WTC11 (cell line): ENCODE measurements around the gene CD2AP. TPM values are rescaled to one million over a fixed set of nuclear protein-coding genes. Genes with fewer than 3 reads are reported as not detected.

Source experiments
- ATAC-seq: fragments of 200-7000 bp; cut with Tn5 transposase; 2 replicates; pipeline ENCODE4 v1.10.0; 2021; ENCODE audit warnings: mild to moderate bottlenecking, moderate library complexity
- CTCF ChIA-PET: fragments of 300-600 bp; sonication (Branson Sonifier 250); formaldehyde crosslinking; loops from one replicate; lab custom pipeline; 2021; ENCODE audit warnings: antibody characterized with exemption; lab: Charles Lee
- POLR2A ChIA-PET: fragments of 350-600 bp; sonication (Branson Sonifier 250); formaldehyde crosslinking; loops from one replicate; lab custom pipeline; 2021; ENCODE audit warnings: antibody characterized with exemption; lab: Charles Lee
- DNase-seq: peaks from one replicate; pipeline ENCODE4 v3.0.0; 2021; ENCODE audit warnings: low spot score
- H3K27ac Mint-ChIP-seq: 2 replicates; pipeline ENCODE4 v1.8.0; 2021; ENCODE audit warnings: mixed read lengths
- H3K27me3 Mint-ChIP-seq: 2 replicates; pipeline ENCODE4 v1.8.0; 2021; ENCODE audit warnings: low read depth, mild to moderate bottlenecking, moderate library complexity, mixed read lengths
- H3K36me3 Mint-ChIP-seq: 2 replicates; pipeline ENCODE4 v1.8.0; 2021; ENCODE audit warnings: mixed read lengths
- H3K4me1 Mint-ChIP-seq: 2 replicates; pipeline ENCODE4 v1.8.0; 2022; ENCODE audit warnings: mixed read lengths
- H3K4me3 Mint-ChIP-seq: 2 replicates; pipeline ENCODE4 v1.8.0; 2021; ENCODE audit warnings: mild to moderate bottlenecking, moderate library complexity, mixed read lengths
- H3K9me3 Mint-ChIP-seq: 2 replicates; pipeline ENCODE4 v1.8.0; 2021; ENCODE audit warnings: mixed read lengths
- AR ChIP-seq: fragments of 250-450 bp; sonication (Bioruptor Pico); IDR thresholded peaks from 2 replicates; pipeline ENCODE4 v1.9.0; 2021; ENCODE audit warnings: mild to moderate bottlenecking
- ATF1 ChIP-seq: sonication (generic); formaldehyde crosslinking; IDR thresholded peaks from 2 replicates; pipeline ENCODE4 v1.8.1; 2023; ENCODE audit warnings: mild to moderate bottlenecking, moderate library complexity, missing genetic modification reagents
- ATF6 ChIP-seq: sonication (generic); formaldehyde crosslinking; IDR thresholded peaks from 2 replicates; pipeline ENCODE4 v1.8.1; 2023; ENCODE audit warnings: mild to moderate bottlenecking, missing genetic modification reagents
- CREB1 ChIP-seq: sonication (generic); formaldehyde crosslinking; IDR thresholded peaks from 2 replicates; pipeline ENCODE4 v1.8.0; 2023; ENCODE audit warnings: mild to moderate bottlenecking, missing genetic modification reagents
- ESRRA ChIP-seq: sonication (generic); formaldehyde crosslinking; IDR thresholded peaks from 2 replicates; pipeline ENCODE4 v1.8.1; 2022; ENCODE audit warnings: mild to moderate bottlenecking, missing genetic modification reagents, borderline replicate concordance
- ETV6 ChIP-seq: sonication (generic); formaldehyde crosslinking; IDR thresholded peaks from 2 replicates; pipeline ENCODE4 v1.8.1; 2022; ENCODE audit warnings: mild to moderate bottlenecking, missing genetic modification reagents
- FOXP4 ChIP-seq: sonication (generic); formaldehyde crosslinking; IDR thresholded peaks from 2 replicates; pipeline ENCODE4 v1.8.0; 2022; ENCODE audit warnings: mild to moderate bottlenecking, missing genetic modification reagents
- HMGXB4 ChIP-seq: sonication (generic); formaldehyde crosslinking; IDR thresholded peaks from 2 replicates; pipeline ENCODE4 v1.8.1; 2023; ENCODE audit warnings: mild to moderate bottlenecking, moderate library complexity, missing genetic modification reagents
- IRF1 ChIP-seq: sonication (generic); formaldehyde crosslinking; IDR thresholded peaks from 2 replicates; pipeline ENCODE4 v1.8.0; 2023; ENCODE audit warnings: missing genetic modification reagents
- KAT7 ChIP-seq: sonication (generic); formaldehyde crosslinking; IDR thresholded peaks from 2 replicates; pipeline ENCODE4 v1.8.1; 2023; ENCODE audit warnings: missing genetic modification reagents, mild to moderate bottlenecking, borderline replicate concordance
- NR2C2 ChIP-seq: sonication (generic); formaldehyde crosslinking; IDR thresholded peaks from 2 replicates; pipeline ENCODE4 v1.8.0; 2022; ENCODE audit warnings: mild to moderate bottlenecking, missing genetic modification reagents
- SP1 ChIP-seq: sonication (generic); formaldehyde crosslinking; conservative IDR thresholded peaks from 2 replicates; pipeline ENCODE4 v1.8.1; 2022; ENCODE audit warnings: missing genetic modification reagents
- TP53 ChIP-seq: sonication (generic); formaldehyde crosslinking; IDR thresholded peaks from 2 replicates; pipeline ENCODE4 v1.8.1; 2023; ENCODE audit warnings: mild to moderate bottlenecking, missing genetic modification reagents
- ZNF121 ChIP-seq: sonication (generic); formaldehyde crosslinking; IDR thresholded peaks from 2 replicates; pipeline ENCODE4 v1.8.0; 2023; ENCODE audit warnings: missing genetic modification reagents
- ZNF219 ChIP-seq: sonication (generic); formaldehyde crosslinking; IDR thresholded peaks from 2 replicates; pipeline ENCODE4 v1.8.0; 2023; ENCODE audit warnings: missing genetic modification reagents, mild to moderate bottlenecking, borderline replicate concordance
- ZNF232 ChIP-seq: sonication (generic); formaldehyde crosslinking; IDR thresholded peaks from 2 replicates; pipeline ENCODE4 v1.8.0; 2022; ENCODE audit warnings: mild to moderate bottlenecking, missing genetic modification reagents
- ZNF317 ChIP-seq: sonication (generic); formaldehyde crosslinking; IDR thresholded peaks from 2 replicates; pipeline ENCODE4 v1.8.1; 2023; ENCODE audit warnings: low read depth, mild to moderate bottlenecking, moderate library complexity, missing genetic modification reagents, borderline replicate concordance
- ZSCAN18 ChIP-seq: fragments of 250-450 bp; sonication (Bioruptor Pico); IDR thresholded peaks from 2 replicates; pipeline ENCODE4 v2.1.2; 2022; ENCODE audit warnings: mild to moderate bottlenecking, moderate library complexity
- total RNA-seq: library from RNA; stranded (reverse); gene quantifications from 3 replicates; pipeline ENCODE4 v1.2.3, GENCODE V29; 2021
- TF ChIP-seq, protein P1 (sequence below): fragments of 250-450 bp; sonication (Bioruptor Pico); IDR thresholded peaks from 2 replicates; pipeline ENCODE4 v1.9.0; 2021; ENCODE audit warnings: mild to moderate bottlenecking
- TF ChIP-seq, protein P2 (sequence below): sonication (generic); formaldehyde crosslinking; IDR thresholded peaks from 2 replicates; pipeline ENCODE4 v1.8.1; 2022; ENCODE audit warnings: missing genetic modification reagents, borderline replicate concordance

Gene CD2AP
- total RNA-seq, 1 experiment from 2014 or later, result 77.0 TPM

GRCh38 chr6:47495954-47496545 lies 18.5 kb downstream of the CD2AP start (continued):
- TF ChIP-seq FOXP4, result no peak
- no peak for TF ChIP-seq TP53 (CRISPR knock-in tag)
- TF ChIP-seq, protein P1, sequence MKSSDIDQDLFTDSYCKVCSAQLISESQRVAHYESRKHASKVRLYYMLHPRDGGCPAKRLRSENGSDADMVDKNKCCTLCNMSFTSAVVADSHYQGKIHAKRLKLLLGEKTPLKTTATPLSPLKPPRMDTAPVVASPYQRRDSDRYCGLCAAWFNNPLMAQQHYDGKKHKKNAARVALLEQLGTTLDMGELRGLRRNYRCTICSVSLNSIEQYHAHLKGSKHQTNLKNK (CRISPR knock-in tag), result no peak
- no peak for TF ChIP-seq ATF6 (CRISPR knock-in tag)
- TF ChIP-seq HMGXB4 (CRISPR knock-in tag), result no peak
- no peak for TF ChIP-seq CREB1 (CRISPR knock-in tag)
- TF ChIP-seq ETV6 (CRISPR knock-in tag), result no peak

GRCh38 chr6:47496935-47497579 lies 19.5 kb downstream of the CD2AP start:
- POLR2A ChIA-PET, result no interaction called here
- no peak for ATAC-seq
- no peak for DNase-seq
- no peaks in the 10 kb centered on the region for H3K9me3 Mint-ChIP-seq
- peak overlapping the region; percentile 64 for H3K27ac Mint-ChIP-seq
- peaks cover 94% of the 10 kb centered on the region for H3K4me1 Mint-ChIP-seq
- H3K36me3 Mint-ChIP-seq, result no peaks in the 10 kb centered on the region
- no peak overlapping the region for H3K4me3 Mint-ChIP-seq
- no peaks in the 10 kb centered on the region for H3K27me3 Mint-ChIP-seq
- TF ChIP-seq ZNF121, result peak; percentile 83; the same call in 1 of the 2 replicates
- TF ChIP-seq, protein P2, sequence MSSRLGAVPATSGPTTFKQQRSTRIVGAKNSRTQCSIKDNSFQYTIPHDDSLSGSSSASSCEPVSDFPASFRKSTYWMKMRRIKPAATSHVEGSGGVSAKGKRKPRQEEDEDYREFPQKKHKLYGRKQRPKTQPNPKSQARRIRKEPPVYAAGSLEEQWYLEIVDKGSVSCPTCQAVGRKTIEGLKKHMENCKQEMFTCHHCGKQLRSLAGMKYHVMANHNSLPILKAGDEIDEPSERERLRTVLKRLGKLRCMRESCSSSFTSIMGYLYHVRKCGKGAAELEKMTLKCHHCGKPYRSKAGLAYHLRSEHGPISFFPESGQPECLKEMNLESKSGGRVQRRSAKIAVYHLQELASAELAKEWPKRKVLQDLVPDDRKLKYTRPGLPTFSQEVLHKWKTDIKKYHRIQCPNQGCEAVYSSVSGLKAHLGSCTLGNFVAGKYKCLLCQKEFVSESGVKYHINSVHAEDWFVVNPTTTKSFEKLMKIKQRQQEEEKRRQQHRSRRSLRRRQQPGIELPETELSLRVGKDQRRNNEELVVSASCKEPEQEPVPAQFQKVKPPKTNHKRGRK, result 0 out of 2 replicates have a peak, but pooled peaks have one; percentile 45
- no peak for TF ChIP-seq ESRRA (CRISPR knock-in tag)
- CTCF ChIA-PET, result no interaction called here

DNA sequence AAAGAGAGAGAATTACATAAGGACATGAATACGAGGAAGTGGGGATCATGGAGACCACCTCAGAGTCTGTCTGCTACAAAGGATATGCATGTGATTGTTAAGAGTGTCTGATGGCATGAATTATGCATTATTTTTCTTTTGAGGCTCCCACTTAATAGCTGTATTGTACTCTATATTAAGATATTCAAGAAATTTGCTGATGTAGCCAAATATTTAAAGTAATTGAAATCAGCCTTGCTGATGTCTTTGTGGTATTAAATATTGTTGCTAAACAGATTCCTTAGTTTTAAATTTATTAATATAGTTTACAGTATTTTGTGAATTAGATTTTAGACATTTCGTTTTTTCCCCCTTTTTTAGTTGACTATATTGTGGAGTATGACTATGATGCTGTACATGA lies 25.3 kb downstream of the CD2AP start:
- Mint-ChIP-seq H3K27me3 (no peaks in the 10 kb centered on the region), H3K4me1 (peaks cover 47% of the 10 kb centered on the region), H3K9me3 (peaks cover 9% of the 10 kb centered on the region), H3K36me3 (peaks cover 33% of the 10 kb centered on the region), H3K4me3 (no peak overlapping the region), H3K27ac (peak overlapping the region; percentile 67; the same call in 1 of the 2 replicates)
- CTCF ChIA-PET, result no interaction called here
- POLR2A ChIA-PET, result interaction anchor here (0.7 to 1.0 kb wide), 2 partner anchors 25 to 911 kb away, joined by 3 read pairs; partner anchors contain the start of gene CD2AP
- DNase-seq (no peak), ATAC-seq (no peak)
- TF ChIP-seq AR (no peak), ZNF232 (CRISPR knock-in tag) (no peak), ZNF317 (CRISPR knock-in tag) (no peak), NR2C2 (no peak), SP1 (CRISPR knock-in tag) (no peak), ATF1 (no peak), ZNF219 (CRISPR knock-in tag) (no peak), ZSCAN18 (CRISPR knock-in tag) (no peak), KAT7 (CRISPR knock-in tag) (no peak), IRF1 (no peak)
